Psoas muscle (tissue), 8 donors: ENCODE results near the gene ACOX3. TPM values are rescaled to one million over a fixed set of nuclear protein-coding genes. Genes with fewer than 3 reads are reported as not detected.

Source experiments
- ATAC-seq, 4 donors: fragments of 200-7000 bp; cut with Tn5 transposase; one replicate each; pipeline ENCODE4 v1.9.1; 2020; ENCODE audit warnings: moderate library complexity in 3 of 4, mild to moderate bottlenecking in 2 of 4
- DNase-seq, 2 donors: peaks; one replicate each; pipeline ENCODE4 v3.0.0-alpha.2; 2020
- H3K27ac ChIP-seq: fragments of 200-600 bp; one replicate; pipeline ENCODE4 v1.8.0; 2022
- H3K27me3 ChIP-seq, 3 donors: fragments of 200-600 bp in 1 of 3; one replicate each; pipeline versions ENCODE4 v1.6.1 to v1.8.0; 2013 to 2022; ENCODE audit warnings: low read length in 2 of 3, mild to moderate bottlenecking in 2 of 3, moderate library complexity in 1 of 3; ENCODE audit not compliant: insufficient read depth in 3 of 3
- H3K36me3 ChIP-seq, 2 donors: fragments of 200-600 bp in 1 of 2; one replicate each; pipeline versions ENCODE4 v1.6.1 to v1.8.0; 2013 to 2022; ENCODE audit warnings: low read depth in 1 of 2, mild to moderate bottlenecking in 1 of 2, moderate library complexity in 1 of 2; ENCODE audit not compliant: insufficient read depth in 1 of 2
- H3K4me1 ChIP-seq: fragments of 200-600 bp; one replicate; pipeline ENCODE4 v1.8.0; 2022
- H3K4me3 ChIP-seq: fragments of 200-600 bp; one replicate; pipeline ENCODE4 v1.8.0; 2022; ENCODE audit warnings: mild to moderate bottlenecking
- H3K9me3 ChIP-seq: fragments of 200-600 bp; one replicate; pipeline ENCODE4 v1.8.0; 2022
- WGBS, 3 donors: extraction: QIAGEN DNeasy Blood & Tissue Kit; methylation state at CpG; one replicate each; pipeline versions ENCODE4 v1.1.6 to v1.1.7; 2013; 5-methylcytosine and 5-hydroxymethylcytosine counted together
- intact Hi-C, 2 donors: fragments of 100-400 bp; cut with DNase I; formaldehyde crosslinking; loops; one replicate each; pipeline versions ENCODE4 v1.11.0 to v1.14.2; 2022
- polyA plus RNA-seq, 3 donors: library from polyadenylated mRNA; stranded (reverse); fragments of 200-250 nt; gene quantifications; one replicate each; pipeline ENCODE4 v1.2.3, GENCODE V29; 2013
- total RNA-seq, 4 donors: library from RNA; stranded (reverse); fragmentation: NEBNext Ultra II Directional in 2 of 4; extraction: Animal tissue kit (Norgen Biotek cat#: 25700) in 2 of 4; gene quantifications; one replicate each; pipeline versions ENCODE4 v1.2.1 to v1.2.4, GENCODE V29; 2021 to 2023
- TF ChIP-seq, protein P1 (sequence below): fragments of 200-600 bp; IDR thresholded peaks from one replicate; pipeline ENCODE4 v1.8.0; 2022; ENCODE audit warnings: antibody characterized with exemption
- donor health status: healthy with polysubstance abuse.
- donor health status: DM: no; HTN: no; CAD: no; lungs with moderate emphysema.
- donor health status: Bipolar disorder and iron deficiency.
- donor health status: healthy.
- donor health status: DM: yes; HTN: yes; CAD: no.
- donor health status: DM: no; HTN: no; CAD: no.
- donor health status: DM: no; HTN: no; CAD: no.
- donor health status: DM: yes; HTN: yes; CAD: no.

Gene ACOX3
- total and polyA plus RNA-seq, 7 donors, result 5.6 to 18.8 (median 10.8) TPM

DNA sequence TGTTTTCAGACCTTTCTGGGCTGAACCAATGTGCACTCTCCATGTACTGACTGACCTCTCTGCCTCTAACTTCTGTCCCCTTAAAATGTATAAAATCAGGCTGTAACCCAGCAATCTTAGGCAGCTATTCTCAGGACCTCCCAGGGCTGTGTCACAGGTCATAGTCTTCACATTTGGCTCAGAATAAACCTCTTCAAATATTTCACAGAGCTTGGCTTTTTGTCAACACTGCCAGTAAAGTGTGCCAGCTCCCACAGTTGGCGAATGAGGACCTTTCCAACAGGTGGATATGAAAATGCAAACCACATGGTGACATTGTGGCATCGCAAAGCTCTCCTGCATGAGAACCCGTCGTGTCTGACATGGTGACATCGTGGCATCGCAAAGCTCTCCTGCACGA, 76.4 kb downstream of the ACOX3 start:
- intact Hi-C loops, result no loop called here
- Histone ChIP-seq H3K27ac (no peak overlapping the region), H3K9me3 (no peaks in the 10 kb centered on the region), H3K27me3 (no peaks in the 10 kb centered on the region), H3K36me3 (peaks cover 0 to 23% of the 10 kb centered on the region in 2 donors), H3K4me3 (no peak overlapping the region), H3K4me1 (no peaks in the 10 kb centered on the region)
- DNase-seq (no peak), ATAC-seq (peak in 2 of 4 donors; percentile 17 to 41)
- TF ChIP-seq, protein P1, sequence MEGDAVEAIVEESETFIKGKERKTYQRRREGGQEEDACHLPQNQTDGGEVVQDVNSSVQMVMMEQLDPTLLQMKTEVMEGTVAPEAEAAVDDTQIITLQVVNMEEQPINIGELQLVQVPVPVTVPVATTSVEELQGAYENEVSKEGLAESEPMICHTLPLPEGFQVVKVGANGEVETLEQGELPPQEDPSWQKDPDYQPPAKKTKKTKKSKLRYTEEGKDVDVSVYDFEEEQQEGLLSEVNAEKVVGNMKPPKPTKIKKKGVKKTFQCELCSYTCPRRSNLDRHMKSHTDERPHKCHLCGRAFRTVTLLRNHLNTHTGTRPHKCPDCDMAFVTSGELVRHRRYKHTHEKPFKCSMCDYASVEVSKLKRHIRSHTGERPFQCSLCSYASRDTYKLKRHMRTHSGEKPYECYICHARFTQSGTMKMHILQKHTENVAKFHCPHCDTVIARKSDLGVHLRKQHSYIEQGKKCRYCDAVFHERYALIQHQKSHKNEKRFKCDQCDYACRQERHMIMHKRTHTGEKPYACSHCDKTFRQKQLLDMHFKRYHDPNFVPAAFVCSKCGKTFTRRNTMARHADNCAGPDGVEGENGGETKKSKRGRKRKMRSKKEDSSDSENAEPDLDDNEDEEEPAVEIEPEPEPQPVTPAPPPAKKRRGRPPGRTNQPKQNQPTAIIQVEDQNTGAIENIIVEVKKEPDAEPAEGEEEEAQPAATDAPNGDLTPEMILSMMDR, result no peak
- 63 to 68% (median 66%) methylated on average over 7 of the region's 7 CpGs for WGBS, 3 donors

DNA sequence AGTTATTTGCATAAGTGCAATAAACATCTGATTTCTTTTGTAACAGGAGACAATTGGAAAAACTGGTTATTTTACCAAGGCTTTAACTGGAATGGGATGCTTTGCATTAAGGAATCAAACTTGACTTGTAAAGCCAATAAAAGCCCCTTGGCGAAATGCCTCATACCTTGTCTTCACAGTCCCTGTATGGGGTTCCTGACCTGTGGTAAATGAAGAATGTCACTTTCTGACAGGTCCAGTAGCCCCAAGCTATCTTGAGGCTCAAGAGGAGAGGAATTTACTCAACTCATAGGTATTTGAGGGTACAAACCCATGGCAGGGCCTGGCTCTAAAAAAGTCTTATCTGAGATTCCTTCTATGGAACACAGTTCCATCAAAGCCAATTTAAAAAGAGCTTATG, 78.0 kb downstream of the ACOX3 start:
- H3K27ac ChIP-seq, result no peak overlapping the region
- H3K36me3 ChIP-seq, result peaks cover 0 to 23% of the 10 kb centered on the region in 2 donors
- no peaks in the 10 kb centered on the region for H3K27me3 ChIP-seq
- no peak for ATAC-seq
- intact Hi-C loops, result no loop called here
- TF ChIP-seq, protein P1, result no peak
- no peak overlapping the region for H3K4me3 ChIP-seq
- H3K4me1 ChIP-seq, result no peaks in the 10 kb centered on the region
- DNase-seq, result no peak
- no peaks in the 10 kb centered on the region for H3K9me3 ChIP-seq
- 39 to 100% (median 39%) methylated on average over 1 of the region's 1 CpG for WGBS, 3 donors

DNA sequence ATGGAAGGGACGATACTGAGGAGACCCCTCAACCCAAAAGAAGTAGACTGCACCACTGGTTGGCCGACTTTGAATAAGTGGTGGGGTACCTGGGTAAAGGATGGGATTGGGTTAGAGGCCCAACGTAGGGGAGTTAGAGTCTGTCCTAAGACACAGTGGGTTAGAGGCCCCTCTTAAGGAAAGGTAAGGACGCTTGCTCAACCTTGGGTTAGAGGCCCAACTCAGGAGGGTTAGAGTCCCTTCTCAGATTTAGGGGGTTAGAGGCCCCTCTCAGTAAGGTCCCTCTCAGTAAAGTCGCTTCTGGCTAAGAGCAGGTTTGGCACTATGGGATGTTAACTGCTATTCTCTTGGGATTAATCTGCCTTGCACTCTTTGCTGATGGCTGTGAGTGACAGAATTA, 81.3 kb downstream of the ACOX3 start:
- no peaks in the 10 kb centered on the region for H3K36me3 ChIP-seq
- H3K27ac ChIP-seq, result no peak overlapping the region
- 84 to 95% (median 88%) methylated on average over 5 of the region's 5 CpGs for WGBS, 3 donors
- no peak for ATAC-seq
- TF ChIP-seq, protein P1, result no peak
- no peaks in the 10 kb centered on the region for H3K4me1 ChIP-seq
- no peaks in the 10 kb centered on the region for H3K9me3 ChIP-seq
- no peaks in the 10 kb centered on the region for H3K27me3 ChIP-seq
- H3K4me3 ChIP-seq, result no peak overlapping the region
- intact Hi-C loops, result no loop called here
- DNase-seq, result no peak

DNA sequence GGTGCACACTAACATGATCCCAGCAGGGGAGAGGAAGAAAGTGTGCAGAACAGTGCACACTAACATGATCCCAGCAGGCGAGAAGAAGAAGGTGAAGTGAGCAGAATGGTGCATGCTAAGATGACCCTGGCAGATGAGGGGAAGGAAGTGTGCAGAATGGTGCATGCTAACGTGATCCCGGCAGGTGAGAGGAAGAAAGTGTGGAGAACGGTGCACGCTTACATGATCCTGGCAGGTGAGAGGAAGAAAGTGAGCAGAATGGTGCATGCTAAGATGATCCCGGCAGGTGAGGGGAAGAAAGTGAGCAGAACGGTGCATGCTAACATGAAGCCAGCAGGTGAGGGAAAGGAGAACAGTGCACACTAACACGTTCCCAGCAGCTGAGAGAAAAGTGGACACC, 83.7 kb downstream of the ACOX3 start:
- H3K27ac ChIP-seq, result no peak overlapping the region
- 86 to 92% (median 88%) methylated on average over 8 of the region's 8 CpGs for whole genome bisulfite sequencing, 3 donors
- no peak for ATAC-seq

More for the DNA sequence above, 83.7 kb downstream of the ACOX3 start:
- peaks cover 2% of the 10 kb centered on the region for H3K4me1 ChIP-seq
- no peaks in the 10 kb centered on the region for H3K27me3 ChIP-seq
- no peaks in the 10 kb centered on the region for H3K36me3 ChIP-seq
- intact Hi-C loops, result no loop called here
- TF ChIP-seq, protein P1, result no peak
- no peak overlapping the region for H3K4me3 ChIP-seq
- no peak for DNase-seq
- no peaks in the 10 kb centered on the region for H3K9me3 ChIP-seq
